Keratinocyte (primary cell): ENCODE measurements around the gene SMURF1.

Experiments used
- CTCF ChIP-seq, 3 experiments: IDR thresholded peaks in 1 of 3; conservative IDR thresholded peaks in 1 of 3; optimal IDR thresholded peaks in 1 of 3; 2 replicates in 2 of 3; 3 replicates in 1 of 3; pipeline versions ENCODE3 to v1.5.1; 2011; ENCODE audit warnings: low read length in 3 of 3, mild to moderate bottlenecking in 3 of 3, moderate library complexity in 2 of 3, control low read depth in 1 of 3, inconsistent platforms in 1 of 3; ENCODE audit not compliant: insufficient read depth in 2 of 3; ENCODE audit errors: extremely low read depth in 1 of 3
- EZH2 ChIP-seq: IDR thresholded peaks from one replicate; pipeline ENCODE4 v1.6.1; 2012; ENCODE audit warnings: inconsistent platforms, mild to moderate bottlenecking, low read length, moderate library complexity

- TF ChIP-seq CTCF (optimal IDR thresholded peaks at IDR 0.05 in 1 of 3, IDR thresholded peaks at IDR 0.05 in 1 of 3, conservative IDR thresholded peaks at IDR 0.05 in 1 of 3; ENCODE audit: extremely low read depth in 1 of 3, insufficient read depth in 2 of 3, low read length in 3 of 3) (no peak), EZH2 (no peak)
These were observed 133.6 kb downstream of the SMURF1 start for GRCh38 chr7:99010281-99010680.
